Spleen (tissue), 11 donors: ENCODE results near the gene PTGDR. TPM values are rescaled to one million over a fixed set of nuclear protein-coding genes. Genes with fewer than 3 reads are reported as not detected.

Experiments
- DNase-seq: peaks from one replicate; pipeline ENCODE4 v3.0.0-alpha.2; 2020
- H3K27ac ChIP-seq, 8 donors: fragments of 200-600 bp; sonication (generic) in 7 of 8; 1 replicate in 4 of 8; 2 replicates in 4 of 8; pipeline versions ENCODE4 v1.5.0 to v1.8.0; 2016 to 2021; ENCODE audit warnings: inconsistent platforms in 4 of 8, mild to moderate bottlenecking in 4 of 8, moderate library complexity in 1 of 8
- H3K27me3 ChIP-seq, 7 donors: fragments of 200-600 bp; sonication (generic) in 6 of 7; replicated peaks in 1 of 7; 1 replicate in 4 of 7; 2 replicates in 3 of 7; pipeline versions ENCODE4 v1.5.0 to v1.8.0; 2016 to 2021; ENCODE audit warnings: inconsistent platforms in 3 of 7, mild to moderate bottlenecking in 1 of 7
- H3K36me3 ChIP-seq, 6 donors: fragments of 200-600 bp; sonication (generic) in 5 of 6; 1 replicate in 4 of 6; 2 replicates in 2 of 6; pipeline versions ENCODE4 v1.5.0 to v1.8.0; 2016 to 2021; ENCODE audit warnings: inconsistent platforms in 2 of 6
- H3K4me1 ChIP-seq, 6 donors: fragments of 200-600 bp; sonication (generic) in 5 of 6; 1 replicate in 3 of 6; 2 replicates in 3 of 6; pipeline versions ENCODE4 v1.5.0 to v1.8.0; 2016 to 2021; ENCODE audit warnings: inconsistent platforms in 3 of 6
- H3K4me3 ChIP-seq, 8 donors: fragments of 200-600 bp; sonication (generic) in 7 of 8; 1 replicate in 4 of 8; 2 replicates in 4 of 8; pipeline versions ENCODE4 v1.5.0 to v1.8.0; 2016 to 2021; ENCODE audit warnings: inconsistent platforms in 4 of 8, mild to moderate bottlenecking in 4 of 8, moderate library complexity in 2 of 8
- H3K9me3 ChIP-seq, 8 donors: fragments of 200-600 bp; sonication (generic) in 7 of 8; 1 replicate in 4 of 8; 2 replicates in 4 of 8; pipeline versions ENCODE4 v1.5.0 to v1.8.0; 2016 to 2021; ENCODE audit warnings: inconsistent platforms in 4 of 8
- POLR2A ChIP-seq, 3 donors: fragments of 450-650 bp; IDR thresholded peaks; one replicate each; pipeline ENCODE4 v1.5.1; 2017; ENCODE audit warnings: antibody characterized with exemption in 3 of 3, mild to moderate bottlenecking in 1 of 3
- POLR2AphosphoS5 ChIP-seq, 3 donors: sonication (generic); formaldehyde crosslinking; IDR thresholded peaks; one replicate each; pipeline ENCODE4 v1.5.1; 2017; ENCODE audit warnings: antibody characterized with exemption in 3 of 3
- WGBS, 5 donors: extraction: QIAGEN DNeasy Blood & Tissue Kit in 3 of 5; methylation state at CpG; one replicate each; pipeline versions ENCODE4 v1.1.5 to v1.1.7; 2013 to 2018; 5-methylcytosine and 5-hydroxymethylcytosine counted together
- intact Hi-C: fragments of 100-400 bp; cut with DNase I; formaldehyde crosslinking; loops from one replicate; pipeline ENCODE4 v1.15.0; 2023; ENCODE audit warnings: low total_unique reads
- polyA plus RNA-seq, 3 donors: library from polyadenylated mRNA; stranded (reverse); fragments of 200-250 nt; gene quantifications; one replicate each; pipeline ENCODE4 v1.2.1, GENCODE V29; 2013
- total RNA-seq, 7 donors: library from RNA; depleted of rRNA in 3 of 7; stranded (reverse); fragments of >200 nt in 3 of 7; fragmentation: NEBNext Ultra II Directional in 4 of 7; extraction: Animal tissue kit (Norgen Biotek cat#: 25700) in 4 of 7; gene quantifications; one replicate each; pipeline versions ENCODE4 v1.1.0 to v1.2.1, GENCODE V29; 2016 to 2021
- TF ChIP-seq, protein P1 (sequence below), 11 experiments: fragments of 200-600 bp in 7 of 11; fragments of 450-650 bp in 4 of 11; sonication (generic) in 4 of 11; IDR thresholded peaks in 8 of 11; conservative IDR thresholded peaks in 3 of 11; 1 replicate in 7 of 11; 2 replicates in 4 of 11; pipeline versions ENCODE4 v1.4.0 to v1.8.0; 2016 to 2021; ENCODE audit warnings: antibody characterized with exemption in 11 of 11, inconsistent platforms in 4 of 11, mild to moderate bottlenecking in 1 of 11
- donor health status: healthy with polysubstance abuse.
- donor health status: DM: no; HTN: no; CAD: no; lungs with moderate emphysema.
- donor health status: DM: no; HTN: no; CAD: no.
- donor health status: Bipolar disorder and iron deficiency.
- donor health status: healthy.
- donor health status: DM: no; HTN: no; CAD: no.
- donor health status: DM: yes; HTN: yes; CAD: no.

The PTGDR gene
- total and polyA plus RNA-seq, 10 donors = 0.67 to 20.5 (median 10.6) TPM

DNA sequence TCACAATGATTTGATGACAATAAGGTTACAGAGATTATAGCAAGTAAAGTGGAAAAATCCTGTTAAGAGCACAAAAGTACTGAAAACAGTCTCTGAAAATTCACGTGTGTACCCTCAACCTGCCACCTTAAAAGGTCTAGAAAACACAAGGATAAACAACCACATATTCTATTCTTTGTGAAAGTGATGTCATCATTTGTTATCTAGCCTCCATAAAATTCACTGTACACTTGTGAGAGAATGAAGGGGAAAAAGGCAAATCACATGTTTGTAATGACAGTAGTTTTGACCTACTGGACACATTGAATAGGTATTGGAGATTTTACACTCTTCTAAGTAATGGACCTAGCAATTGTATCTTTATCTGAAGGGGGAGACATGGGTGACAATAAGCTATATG, 4.0 kb downstream of the PTGDR start:
- DNase-seq = no peak
- no peaks in the 10 kb centered on the region for H3K9me3 ChIP-seq
- H3K4me3 ChIP-seq = peak overlapping the region in 1 of 8 donors; percentile 2
- WGBS, 5 donors = 69 to 88% (median 79%) methylated on average over 1 of the region's 1 CpG
- H3K27me3 ChIP-seq = peaks cover 0 to 40% (median 27%) of the 10 kb centered on the region in 7 donors
- H3K27ac ChIP-seq = peak overlapping the region in 3 of 8 donors; percentile 0 to 40 (median 8)
- intact Hi-C loops = no loop called here
- H3K4me1 ChIP-seq = peaks cover 17 to 39% (median 23%) of the 10 kb centered on the region in 6 donors
- TF ChIP-seq POLR2A (IDR thresholded peaks at IDR 0.05) (no peak), POLR2AphosphoS5 (IDR thresholded peaks at IDR 0.05) (no peak)
- TF ChIP-seq, protein P1, sequence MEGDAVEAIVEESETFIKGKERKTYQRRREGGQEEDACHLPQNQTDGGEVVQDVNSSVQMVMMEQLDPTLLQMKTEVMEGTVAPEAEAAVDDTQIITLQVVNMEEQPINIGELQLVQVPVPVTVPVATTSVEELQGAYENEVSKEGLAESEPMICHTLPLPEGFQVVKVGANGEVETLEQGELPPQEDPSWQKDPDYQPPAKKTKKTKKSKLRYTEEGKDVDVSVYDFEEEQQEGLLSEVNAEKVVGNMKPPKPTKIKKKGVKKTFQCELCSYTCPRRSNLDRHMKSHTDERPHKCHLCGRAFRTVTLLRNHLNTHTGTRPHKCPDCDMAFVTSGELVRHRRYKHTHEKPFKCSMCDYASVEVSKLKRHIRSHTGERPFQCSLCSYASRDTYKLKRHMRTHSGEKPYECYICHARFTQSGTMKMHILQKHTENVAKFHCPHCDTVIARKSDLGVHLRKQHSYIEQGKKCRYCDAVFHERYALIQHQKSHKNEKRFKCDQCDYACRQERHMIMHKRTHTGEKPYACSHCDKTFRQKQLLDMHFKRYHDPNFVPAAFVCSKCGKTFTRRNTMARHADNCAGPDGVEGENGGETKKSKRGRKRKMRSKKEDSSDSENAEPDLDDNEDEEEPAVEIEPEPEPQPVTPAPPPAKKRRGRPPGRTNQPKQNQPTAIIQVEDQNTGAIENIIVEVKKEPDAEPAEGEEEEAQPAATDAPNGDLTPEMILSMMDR (IDR thresholded peaks at IDR 0.05 in 8 of 11, conservative IDR thresholded peaks at IDR 0.05 in 3 of 11) = no peak
- H3K36me3 ChIP-seq = peaks cover 0 to 8% (median 0%) of the 10 kb centered on the region in 6 donors

DNA sequence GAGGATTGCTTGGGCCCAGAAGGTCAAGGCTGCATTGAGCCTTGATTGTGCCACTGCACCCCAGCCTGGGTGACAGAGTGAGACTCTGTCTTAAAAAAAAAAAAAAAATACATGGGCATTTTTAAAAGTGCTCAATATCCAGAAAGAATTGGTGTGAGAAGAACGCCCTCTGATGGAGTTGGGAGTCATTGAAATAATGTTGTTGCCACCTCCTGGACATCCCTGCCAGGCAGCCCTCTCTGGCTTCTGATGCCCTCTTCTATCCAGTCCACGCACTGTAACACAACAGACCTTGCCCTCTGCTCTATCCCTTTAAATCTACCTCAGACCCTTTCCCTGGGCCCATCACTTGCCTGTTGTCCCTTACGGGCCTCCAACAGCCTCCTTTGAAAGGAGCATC, 4.9 kb downstream of the PTGDR start:
- no peak for TF ChIP-seq POLR2A (IDR thresholded peaks at IDR 0.05)
- TF ChIP-seq, protein P1 (IDR thresholded peaks at IDR 0.05 in 8 of 11, conservative IDR thresholded peaks at IDR 0.05 in 3 of 11) = peak in 8 of 11 experiments; percentile 26 to 53 (median 39)
- peaks cover 0 to 8% (median 0%) of the 10 kb centered on the region in 6 donors for H3K36me3 ChIP-seq
- H3K27me3 ChIP-seq = peaks cover 0 to 32% (median 20%) of the 10 kb centered on the region in 7 donors
- H3K27ac ChIP-seq = peak overlapping the region in 2 of 8 donors; percentile 8 to 40
- H3K9me3 ChIP-seq = no peaks in the 10 kb centered on the region
- 46 to 70% (median 63%) methylated on average over 3 of the region's 3 CpGs for WGBS, 5 donors
- no peak for DNase-seq
- intact Hi-C loops = no loop called here
- H3K4me3 ChIP-seq = peak overlapping the region in 1 of 8 donors; percentile 2
- H3K4me1 ChIP-seq = peaks cover 12 to 31% (median 16%) of the 10 kb centered on the region in 6 donors

DNA sequence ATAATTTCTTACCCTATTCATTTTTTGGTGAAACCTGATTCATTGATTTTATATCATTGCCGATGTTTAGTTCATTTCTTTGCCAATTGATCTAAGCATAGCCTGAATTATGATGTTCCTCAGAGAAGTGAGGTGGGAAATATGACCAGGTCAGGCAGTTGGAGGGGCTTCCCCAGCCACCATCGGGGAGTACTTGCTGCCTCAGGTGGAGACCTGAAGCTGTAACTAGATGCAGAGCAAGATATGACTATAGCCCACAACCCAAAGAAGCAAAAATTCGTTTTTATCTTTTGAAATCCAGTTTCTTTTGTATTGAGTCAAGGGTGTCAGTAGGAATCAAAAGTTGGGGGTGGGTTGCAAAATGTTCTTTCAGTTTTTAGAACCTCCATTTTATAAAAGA, 7.9 kb downstream of the PTGDR start:
- intact Hi-C loops = no loop called here
- no peak for TF ChIP-seq POLR2A (IDR thresholded peaks at IDR 0.05)
- TF ChIP-seq, protein P1 (IDR thresholded peaks at IDR 0.05 in 8 of 11, conservative IDR thresholded peaks at IDR 0.05 in 3 of 11) = no peak
- TF ChIP-seq POLR2AphosphoS5 (IDR thresholded peaks at IDR 0.05) = no peak
- Histone ChIP-seq H3K36me3 (peaks cover 0 to 13% (median 0%) of the 10 kb centered on the region in 6 donors), H3K27ac (no peak overlapping the region), H3K9me3 (no peaks in the 10 kb centered on the region), H3K4me1 (peaks cover 0 to 21% (median 1%) of the 10 kb centered on the region in 6 donors), H3K4me3 (no peak overlapping the region), H3K27me3 (peaks cover 0 to 2% (median 0%) of the 10 kb centered on the region in 7 donors)
- WGBS, 5 donors = 37 to 67% (median 52%) methylated on average over 3 of the region's 3 CpGs
- no peak for DNase-seq

DNA sequence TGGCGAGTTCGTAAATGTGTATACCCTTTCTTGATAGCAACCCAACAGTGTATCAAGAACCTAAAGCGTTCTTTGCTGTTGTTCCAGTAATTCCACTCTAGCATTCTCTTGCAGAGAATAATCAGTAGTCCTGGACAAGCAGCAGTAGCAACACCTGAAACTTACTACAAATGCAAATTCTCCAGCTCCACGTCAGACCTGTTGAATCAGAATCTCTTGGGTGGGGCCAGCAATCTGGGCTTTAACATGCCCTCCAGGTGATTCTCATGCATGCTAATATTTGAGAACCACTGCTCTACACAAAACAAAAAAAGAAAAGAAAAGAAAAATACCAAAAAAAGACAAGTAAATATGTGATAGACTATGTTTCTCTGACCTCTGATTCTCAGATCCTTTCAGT, 10.1 kb downstream of the PTGDR start:
- intact Hi-C loops = no loop called here
- no peak for DNase-seq
- Histone ChIP-seq H3K27me3 (no peaks in the 10 kb centered on the region), H3K36me3 (peaks cover 0 to 13% (median 0%) of the 10 kb centered on the region in 6 donors), H3K27ac (no peak overlapping the region), H3K4me1 (peaks cover 0 to 17% (median 1%) of the 10 kb centered on the region in 6 donors), H3K4me3 (no peak overlapping the region), H3K9me3 (no peaks in the 10 kb centered on the region)
- no peak for TF ChIP-seq POLR2A (IDR thresholded peaks at IDR 0.05)
- no peak for TF ChIP-seq POLR2AphosphoS5 (IDR thresholded peaks at IDR 0.05)
- TF ChIP-seq, protein P1 (IDR thresholded peaks at IDR 0.05 in 8 of 11, conservative IDR thresholded peaks at IDR 0.05 in 3 of 11) = no peak
- 78 to 97% (median 87%) methylated on average over 4 of the region's 4 CpGs for WGBS, 5 donors
